ENCODE measurements around the gene SHISA9.

Gene SHISA9

DNA sequence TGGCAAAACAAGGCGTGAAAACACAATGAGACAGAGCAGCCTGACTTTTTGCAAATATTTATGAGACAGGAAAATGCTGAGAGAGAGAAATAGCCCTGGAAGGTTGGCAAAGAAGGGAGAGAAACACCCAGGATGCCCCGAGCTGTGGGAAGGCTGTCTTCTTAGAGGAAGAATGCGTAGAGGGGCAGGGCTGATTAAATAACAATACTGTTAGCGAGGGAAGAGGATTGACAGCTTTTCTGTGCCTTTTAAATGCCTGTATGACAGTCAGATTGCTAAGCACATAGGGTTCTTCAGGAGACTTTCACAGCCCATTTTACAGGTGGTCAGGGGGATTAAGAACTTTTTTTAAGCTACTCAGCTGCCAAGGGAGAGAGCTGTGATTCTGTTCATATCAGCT is 219.2 kb downstream of the SHISA9 start:
- no peak for DNase-seq (ENCODE audit: low spot score)

DNA sequence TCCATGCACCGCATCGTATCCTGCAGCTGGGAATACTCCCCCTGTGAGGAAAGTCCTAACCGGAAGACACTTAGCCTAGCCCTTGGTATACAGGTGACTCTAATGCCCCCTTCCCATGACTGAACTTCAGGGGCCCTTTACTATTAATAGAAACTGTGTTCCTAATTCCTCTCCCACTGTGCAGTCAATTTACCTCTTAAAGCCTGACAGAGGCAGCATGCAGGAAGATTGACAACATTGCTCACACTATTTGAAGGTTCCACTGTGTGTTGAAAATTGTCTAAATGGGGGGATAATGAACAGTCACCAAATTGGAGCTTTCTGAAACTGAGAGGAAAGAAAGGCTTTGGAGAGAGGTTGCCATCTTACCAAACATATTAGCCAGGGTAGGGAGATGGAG is 222.6 kb downstream of the SHISA9 start:
- no peak for DNase-seq (ENCODE audit: low spot score)

DNA sequence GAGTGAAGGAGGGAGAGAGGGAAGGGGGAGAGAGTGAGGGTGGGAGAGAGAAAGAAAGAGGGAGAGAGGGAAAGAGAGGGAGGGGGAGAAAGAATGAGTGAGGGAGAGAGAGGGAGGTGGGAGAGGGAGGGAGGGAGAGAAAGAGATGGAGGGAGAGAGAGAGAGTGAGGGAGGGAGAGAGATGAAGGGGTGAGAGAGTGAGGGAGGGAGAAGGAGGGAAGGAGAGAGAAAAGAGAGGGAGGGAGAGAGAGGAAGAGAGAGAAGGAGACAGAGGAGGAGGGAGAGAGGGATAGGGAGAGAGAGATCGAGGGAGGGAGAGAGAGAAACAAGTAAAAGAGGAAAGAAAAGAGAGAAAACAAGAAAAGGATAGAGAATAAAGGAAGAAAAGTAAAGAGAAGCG is 225.7 kb downstream of the SHISA9 start:
- no peak for DNase-seq (ENCODE audit: low spot score)

DNA sequence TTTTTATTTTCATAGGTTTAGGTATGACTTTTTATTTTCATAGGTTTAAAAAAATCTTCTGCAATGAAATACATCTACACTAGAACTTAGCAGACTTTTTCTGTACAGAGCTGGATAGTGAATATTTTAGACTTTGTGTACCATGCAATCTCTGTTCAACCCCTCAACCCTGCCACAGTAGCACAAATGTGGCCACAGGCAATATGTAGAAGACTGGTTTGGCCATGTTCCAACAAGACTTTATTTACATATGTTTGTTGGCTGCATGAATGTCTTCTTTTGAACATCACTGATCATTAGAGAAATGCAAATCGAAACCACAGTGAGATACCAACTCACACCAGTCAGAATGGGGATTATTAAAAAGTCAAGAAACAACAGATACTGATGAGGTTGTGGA is 229.2 kb downstream of the SHISA9 start:
- no peak for DNase-seq (ENCODE audit: low spot score)

DNA sequence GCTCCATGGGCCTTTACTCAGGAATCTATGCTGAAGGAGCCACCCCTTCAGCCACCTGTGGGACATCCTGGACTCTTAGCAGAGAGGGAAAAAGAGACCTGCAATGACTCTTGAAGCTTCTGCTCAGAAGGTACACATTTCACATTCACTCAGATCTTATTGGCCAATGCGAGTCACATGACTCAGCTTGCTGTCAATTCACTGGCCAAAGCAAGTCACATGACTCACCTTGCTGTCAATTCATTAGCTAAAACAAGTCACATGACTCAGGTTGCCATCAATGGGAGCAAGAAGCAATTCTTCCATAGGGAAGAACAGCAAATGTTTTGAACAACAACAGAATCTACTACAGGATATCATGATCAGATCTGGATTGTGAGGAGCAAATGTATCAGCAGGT is 233.4 kb downstream of the SHISA9 start:
- DNase-seq (ENCODE audit: low spot score), result no peak

GRCh38 chr16:13136901-13137300 is 235.5 kb downstream of the SHISA9 start:
- no peak for DNase-seq (ENCODE audit: low spot score)

- no peak for DNase-seq (ENCODE audit: low spot score)
Measured at GRCh38 chr16:13138528-13138927, 237.1 kb downstream of the SHISA9 start.

DNA sequence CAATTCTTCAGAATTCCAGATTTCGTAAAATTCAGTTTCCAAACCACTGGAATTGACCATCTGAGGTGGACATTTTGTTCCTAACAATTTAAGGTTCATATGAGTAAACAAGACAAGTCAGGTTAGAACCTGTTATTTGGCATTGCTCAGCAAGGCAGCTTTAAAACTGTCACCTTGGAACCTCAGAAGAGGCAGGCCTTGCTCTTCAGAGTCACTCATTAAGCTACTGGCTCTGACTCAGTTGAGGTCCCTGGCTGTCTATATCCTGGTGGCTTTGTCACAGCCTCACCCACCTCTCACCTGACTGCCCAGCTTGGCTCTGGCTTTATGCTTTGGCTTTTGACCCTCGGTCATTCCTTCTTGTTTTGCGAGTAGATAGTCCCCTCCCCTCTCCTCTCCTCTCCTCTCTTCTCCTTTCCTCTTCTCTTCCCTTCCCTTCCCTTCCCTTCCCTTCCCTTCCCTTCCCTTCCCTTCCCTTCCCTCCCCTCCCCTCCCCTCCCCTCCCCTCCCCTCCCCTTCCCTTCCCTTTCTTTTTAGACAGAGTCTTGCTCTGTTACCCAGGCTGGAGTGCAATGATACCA is 238.4 kb downstream of the SHISA9 start:
- no peak for DNase-seq (ENCODE audit: low spot score)

DNA sequence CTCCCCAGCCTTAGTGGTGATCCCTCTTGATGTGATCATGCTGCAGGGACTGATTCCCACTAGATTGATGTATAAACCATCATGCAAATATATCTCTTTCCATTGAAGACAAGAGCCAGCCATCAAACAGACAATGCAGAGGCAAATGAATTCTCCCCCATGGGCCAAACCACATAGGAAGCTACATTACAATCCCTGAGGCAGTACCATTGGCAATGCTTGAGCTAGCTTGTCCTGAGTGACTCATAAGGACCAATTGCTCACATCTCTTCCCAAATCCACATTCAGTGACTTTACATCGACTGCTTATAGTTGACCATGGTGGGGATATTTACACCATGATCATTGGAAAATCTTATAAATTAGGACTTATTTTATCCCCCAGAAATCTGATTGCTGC is 242.2 kb downstream of the SHISA9 start:
- DNase-seq (ENCODE audit: low spot score), result no peak

DNA sequence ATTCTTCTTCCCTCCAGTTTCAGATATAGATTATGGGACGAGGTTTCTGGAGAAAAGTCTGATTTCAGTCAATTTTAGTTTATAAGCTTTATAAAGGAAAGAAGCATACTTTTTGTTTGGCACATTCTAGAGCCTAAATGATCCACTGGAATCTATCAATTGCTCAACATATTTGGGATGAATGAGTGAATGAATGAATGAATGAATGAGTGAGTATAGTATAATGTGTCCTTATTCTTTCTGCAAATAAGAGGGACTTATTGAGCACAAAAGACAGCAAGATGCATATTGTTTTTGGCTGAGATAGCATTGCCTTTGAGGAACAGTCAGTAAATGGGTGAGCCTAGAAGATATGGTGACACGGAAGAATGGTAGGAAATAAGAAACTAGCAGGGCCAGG is 245.4 kb downstream of the SHISA9 start:
- no peak for DNase-seq (ENCODE audit: low spot score)

DNA sequence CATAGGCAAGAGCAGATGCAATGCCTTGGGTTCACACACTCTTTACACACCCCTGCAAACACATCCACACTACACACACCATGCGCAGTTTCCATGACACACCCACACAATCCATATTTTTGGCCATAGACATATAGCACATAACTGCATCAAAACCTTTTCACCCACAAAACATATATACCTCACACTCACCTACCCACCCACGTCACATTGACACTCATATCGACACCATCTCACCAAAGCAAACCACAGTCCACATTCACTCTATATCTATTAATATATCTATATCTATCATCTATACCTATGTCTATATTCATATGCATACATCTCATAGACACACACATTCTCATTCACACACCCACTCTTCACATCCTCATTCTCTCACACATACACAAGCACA is 246.9 kb downstream of the SHISA9 start:
- DNase-seq (ENCODE audit: low spot score), result no peak

- no peak for DNase-seq (ENCODE audit: low spot score)
Measured at GRCh38 chr16:13148836-13149235, 247.4 kb downstream of the SHISA9 start.

DNA sequence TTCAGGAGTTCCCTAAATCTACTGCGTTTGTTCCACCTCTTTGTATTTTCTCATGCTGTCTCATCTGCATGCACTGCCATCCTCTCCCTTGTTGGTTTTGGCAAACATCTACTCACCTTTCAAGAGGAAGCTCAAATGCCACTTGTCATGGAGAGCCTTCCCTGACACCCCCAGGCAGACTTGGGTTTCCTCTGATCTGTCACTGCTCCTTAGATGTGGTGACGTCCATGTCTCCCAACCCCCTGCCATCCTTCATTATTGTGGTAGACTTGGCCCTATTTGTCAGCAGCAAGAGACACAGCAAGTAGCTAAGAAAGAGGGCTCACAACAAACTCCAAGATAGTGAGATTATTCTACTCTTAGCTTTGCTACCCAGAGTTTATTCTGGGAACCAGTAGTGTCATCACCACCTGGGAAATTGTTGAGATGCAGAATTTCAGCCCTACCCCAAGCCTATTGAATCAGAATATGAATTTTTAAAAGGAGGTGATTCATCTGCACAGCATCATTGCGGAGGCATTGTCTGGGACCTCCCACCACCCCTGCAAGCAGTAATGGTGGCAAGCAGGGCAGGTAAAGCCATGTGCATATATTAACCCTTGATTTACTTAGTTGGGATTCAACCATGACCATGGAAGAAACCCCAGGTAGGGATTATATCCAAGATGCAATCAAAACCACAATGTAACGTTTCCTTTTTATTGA is 248.9 kb downstream of the SHISA9 start:
- no peak for DNase-seq (ENCODE audit: low spot score)

- no peak for DNase-seq (ENCODE audit: low spot score)
Measured at GRCh38 chr16:13153696-13154095, 252.3 kb downstream of the SHISA9 start.

DNA sequence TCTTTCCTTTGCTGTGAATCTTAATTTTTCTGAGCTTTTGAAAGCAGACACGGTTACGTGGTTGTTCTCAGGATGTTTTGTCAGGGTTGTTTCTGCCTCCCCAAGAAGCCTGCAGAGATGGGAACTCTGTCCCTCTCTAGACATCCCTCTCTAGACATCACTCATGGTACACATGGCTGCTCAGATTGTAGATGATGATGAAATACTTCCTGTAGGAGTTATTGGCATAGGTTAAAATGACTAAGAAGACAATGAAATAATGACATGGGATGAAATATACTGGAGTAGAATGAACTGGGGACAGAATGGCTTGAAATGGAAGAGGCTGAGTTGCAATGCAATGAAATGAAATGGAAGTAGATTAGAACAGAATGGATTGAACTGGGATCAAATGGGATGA is 253.4 kb downstream of the SHISA9 start:
- DNase-seq (ENCODE audit: low spot score), result no peak

DNA sequence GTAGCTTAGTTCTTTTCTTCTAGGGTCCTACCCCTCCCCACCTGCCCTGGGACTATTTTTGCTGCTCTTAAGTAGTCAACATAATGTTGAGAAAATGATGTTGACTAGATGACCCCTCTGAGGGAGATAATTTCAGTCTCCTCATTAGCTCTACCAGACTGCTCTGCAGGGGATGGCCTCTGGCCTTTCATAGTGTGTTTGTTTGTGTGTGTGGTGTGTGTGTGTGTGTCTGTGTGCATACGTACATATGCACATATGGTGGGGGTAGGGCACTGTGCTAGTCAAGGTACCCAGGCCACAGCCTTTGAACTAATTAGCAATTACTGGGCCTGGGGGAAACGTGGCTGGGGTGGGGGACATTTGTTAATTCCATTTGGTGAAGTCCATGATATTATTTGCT is 254.0 kb downstream of the SHISA9 start:
- DNase-seq (ENCODE audit: low spot score), result no peak

GRCh38 chr16:13155780-13156179 is 254.4 kb downstream of the SHISA9 start:
- no peak for DNase-seq (ENCODE audit: low spot score)

- no peak for DNase-seq (ENCODE audit: low spot score)
Measured at GRCh38 chr16:13157082-13157481, 255.7 kb downstream of the SHISA9 start.

DNA sequence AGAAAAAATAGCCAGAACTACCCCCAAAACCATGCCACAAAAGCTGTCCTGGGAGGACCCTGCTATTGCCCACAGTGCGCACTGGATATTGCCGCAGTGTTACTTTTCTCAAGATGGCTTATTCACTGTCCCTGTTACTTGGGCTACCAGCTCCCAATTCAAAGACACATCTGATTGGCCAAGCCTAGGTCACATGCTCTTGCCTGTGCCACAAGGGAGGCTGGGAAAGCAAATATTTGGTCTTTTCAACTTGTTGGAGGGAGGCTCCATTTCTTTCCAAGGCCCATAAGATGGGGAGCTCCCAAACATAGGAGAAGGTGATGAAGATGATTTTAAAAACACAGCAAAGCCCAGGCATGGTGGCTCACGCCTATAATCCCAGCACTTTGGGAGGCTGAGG is 257.0 kb downstream of the SHISA9 start:
- no peak for DNase-seq (ENCODE audit: low spot score)

DNA sequence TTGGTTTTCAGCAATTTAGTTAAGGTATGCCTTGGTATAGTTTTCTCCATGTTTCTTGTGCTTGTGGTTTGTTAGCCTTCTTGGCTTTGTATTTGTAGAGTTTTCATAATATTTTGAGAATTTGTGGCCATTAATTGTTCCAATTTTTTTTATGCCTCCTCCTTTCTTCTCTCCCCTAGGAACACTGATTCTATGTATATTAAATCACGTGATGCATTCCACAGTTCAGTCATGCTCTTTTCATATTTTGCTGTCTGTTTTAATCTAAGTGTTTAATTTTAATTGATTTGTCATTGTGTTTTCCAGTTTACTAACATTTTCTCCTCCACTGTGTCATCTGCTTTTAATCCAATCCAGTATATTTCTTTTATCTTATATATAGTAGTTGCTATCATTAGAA is 263.6 kb downstream of the SHISA9 start:
- DNase-seq (ENCODE audit: low spot score), result no peak

DNA sequence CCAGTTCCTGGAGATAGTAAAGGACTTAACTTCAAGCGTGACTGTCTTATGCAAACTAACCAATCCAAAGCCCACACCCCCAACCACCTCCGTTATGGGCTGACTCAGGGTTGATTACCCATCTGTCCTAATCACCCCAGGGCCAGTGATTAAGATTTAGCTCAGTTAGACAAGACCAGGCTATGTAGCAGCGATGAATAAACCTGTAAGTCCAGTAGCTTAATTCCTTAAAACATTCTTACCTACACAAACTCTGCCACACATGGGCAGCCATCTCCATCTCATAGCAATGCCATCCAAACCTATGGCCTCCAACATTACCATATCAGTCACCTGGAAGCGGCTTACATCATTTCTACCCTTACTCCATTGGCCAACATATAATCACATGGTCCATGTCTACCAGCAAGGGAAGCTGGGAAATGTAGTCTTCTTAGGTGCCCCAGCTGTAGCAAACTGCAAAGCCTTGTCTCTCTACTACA is 266.7 kb downstream of the SHISA9 start:
- DNase-seq (ENCODE audit: low spot score), result no peak

DNA sequence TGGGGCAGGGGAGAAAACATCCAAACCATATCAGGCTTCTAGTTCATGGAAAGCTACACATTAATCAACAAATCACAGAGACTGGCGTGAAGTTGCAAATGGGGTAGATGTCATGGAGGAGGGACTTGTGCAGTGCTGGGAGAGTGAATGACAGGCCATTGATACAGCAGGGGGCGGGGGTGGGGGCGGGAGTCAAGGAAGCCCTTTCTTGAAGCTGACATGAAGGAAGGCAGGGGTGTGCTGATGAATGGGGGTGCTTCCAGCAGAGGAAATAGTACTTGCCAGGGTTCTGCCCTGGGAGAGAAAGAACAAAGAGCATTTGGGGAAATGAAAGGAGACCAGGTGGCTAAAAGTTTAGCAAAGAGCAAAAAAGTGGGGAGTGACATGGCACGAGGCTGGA is 269.9 kb downstream of the SHISA9 start:
- no peak for DNase-seq (ENCODE audit: low spot score)

GRCh38 chr16:13176711-13177110 is 275.3 kb downstream of the SHISA9 start:
- no peak for DNase-seq (ENCODE audit: low spot score)

- DNase-seq (ENCODE audit: low spot score), result no peak
Measured at GRCh38 chr16:13178318-13178717, 276.9 kb downstream of the SHISA9 start.

All from LoVo (cell line).